Thymus (tissue), 11 donors: Measurements from ENCODE around the gene GARS1. TPM values are rescaled to one million over a fixed set of nuclear protein-coding genes. Genes with fewer than 3 reads are reported as not detected.
"Not testable (repeated sequence)": the region's sequence is repeated elsewhere in the genome, so short reads cannot be mapped to it uniquely, and the experiment has no call there.

Source experiments
- DNase-seq, 9 donors: peaks; one replicate each; pipeline ENCODE4 v3.0.0-alpha.2; 2013; ENCODE audit warnings: low spot score in 9 of 9, low read depth in 6 of 9, missing footprints in 1 of 9
- H3K27ac ChIP-seq, 2 donors: one replicate each; pipeline ENCODE4 v1.5.1; 2013; ENCODE audit warnings: control low read depth in 1 of 2, low read depth in 1 of 2, low read length in 1 of 2, mild to moderate bottlenecking in 1 of 2, moderate library complexity in 1 of 2
- H3K27me3 ChIP-seq, 2 donors: one replicate each; pipeline ENCODE4 v1.5.1; 2013; ENCODE audit warnings: low read length in 1 of 2; ENCODE audit not compliant: control insufficient read depth in 2 of 2, insufficient read depth in 1 of 2
- H3K36me3 ChIP-seq, 2 donors: one replicate each; pipeline ENCODE4 v1.5.1; 2013; ENCODE audit warnings: low read length in 1 of 2, mild to moderate bottlenecking in 1 of 2, moderate library complexity in 1 of 2; ENCODE audit not compliant: control insufficient read depth in 2 of 2, insufficient read depth in 2 of 2
- H3K4me1 ChIP-seq, 2 donors: one replicate each; pipeline ENCODE4 v1.5.1; 2013; ENCODE audit warnings: low read length in 2 of 2; ENCODE audit not compliant: control insufficient read depth in 2 of 2, insufficient read depth in 2 of 2
- H3K4me3 ChIP-seq, 2 donors: one replicate each; pipeline ENCODE4 v1.5.1; 2013; ENCODE audit warnings: low read length in 2 of 2, control low read depth in 1 of 2, mild to moderate bottlenecking in 1 of 2
- H3K9me3 ChIP-seq, 2 donors: one replicate each; pipeline ENCODE4 v1.5.1; 2013; ENCODE audit warnings: low read length in 1 of 2, mild to moderate bottlenecking in 1 of 2; ENCODE audit not compliant: control insufficient read depth in 2 of 2, insufficient read depth in 1 of 2
- WGBS: extraction: QIAGEN DNeasy Blood & Tissue Kit; methylation state at CpG from one replicate; pipeline ENCODE4 v1.1.7; 2013; 5-methylcytosine and 5-hydroxymethylcytosine counted together
- polyA plus RNA-seq: library from polyadenylated mRNA; stranded (reverse); fragments of 200-250 nt; gene quantifications from one replicate; pipeline ENCODE4 v1.2.3, GENCODE V29; 2013
- total RNA-seq: library from RNA; stranded (reverse); fragments of 120-200 nt; gene quantifications from one replicate; pipeline ENCODE4 v1.2.4, GENCODE V29; 2013
- donor health status: healthy.

The GARS1 gene
- total and polyA plus RNA-seq, 2 donors: 44.9 to 56.9 TPM

- over 99% methylated on average over 3 of the region's 3 CpGs for WGBS
- H3K36me3 ChIP-seq: peaks cover 0 to 8% of the 10 kb centered on the region in 2 donors
- H3K9me3 ChIP-seq: peaks cover 0 to 4% of the 10 kb centered on the region in 2 donors
- no peak overlapping the region for H3K4me3 ChIP-seq
- no peak for DNase-seq
- no peak overlapping the region for H3K27ac ChIP-seq
- H3K4me1 ChIP-seq: no peaks in the 10 kb centered on the region
- no peaks in the 10 kb centered on the region for H3K27me3 ChIP-seq
These were observed 9.0 kb upstream of the GARS1 start for GRCh38 chr7:30585675-30586074.

- not testable (repeated sequence) for H3K36me3 ChIP-seq, H3K27ac ChIP-seq, DNase-seq, H3K27me3 ChIP-seq, H3K9me3 ChIP-seq, H3K4me1 ChIP-seq, H3K4me3 ChIP-seq
- WGBS: 96% methylated on average over 4 of the region's 4 CpGs
These were observed 7.1 kb upstream of the GARS1 start for GRCh38 chr7:30587547-30587946.

GRCh38 chr7:30589111-30589510, 5.6 kb upstream of the GARS1 start:
- 99% methylated on average over 3 of the region's 3 CpGs for WGBS

GRCh38 chr7:30594048-30594539, 584 bp upstream of the GARS1 start:
- Histone ChIP-seq H3K9me3 (no peaks in the 10 kb centered on the region), H3K36me3 (peaks cover 0 to 6% of the 10 kb centered on the region in 2 donors), H3K4me1 (peaks cover 14 to 17% of the 10 kb centered on the region in 2 donors), H3K27me3 (no peaks in the 10 kb centered on the region), H3K4me3 (peak overlapping the region; percentile 74 to 94), H3K27ac (peak overlapping the region; percentile 98)
- under 1% methylated on average over 12 of the region's 12 CpGs for WGBS
- DNase-seq: no peak

More at GRCh38 chr7:30589111-30589510, 5.6 kb upstream of the GARS1 start:
- peaks cover 0 to 4% of the 10 kb centered on the region in 2 donors for H3K9me3 ChIP-seq
- peaks cover 0 to 5% of the 10 kb centered on the region in 2 donors for H3K36me3 ChIP-seq
- no peak overlapping the region for H3K27ac ChIP-seq
- no peaks in the 10 kb centered on the region for H3K27me3 ChIP-seq
- DNase-seq: no peak
- no peak overlapping the region for H3K4me3 ChIP-seq
- peaks cover 5 to 6% of the 10 kb centered on the region in 2 donors for H3K4me1 ChIP-seq

- H3K27ac ChIP-seq: peak overlapping the region; percentile 52 to 98
- H3K36me3 ChIP-seq: peaks cover 0 to 16% of the 10 kb centered on the region in 2 donors
- peaks cover 14 to 17% of the 10 kb centered on the region in 2 donors for H3K4me1 ChIP-seq
- DNase-seq: peak in 5 of 9 donors; percentile 6 to 44 (median 12)
- WGBS: 5% methylated on average over 13 of the region's 13 CpGs
- no peaks in the 10 kb centered on the region for H3K9me3 ChIP-seq
- H3K27me3 ChIP-seq: no peaks in the 10 kb centered on the region
- peak overlapping the region; percentile 74 to 94 for H3K4me3 ChIP-seq
These were observed 847 bp downstream of the GARS1 start for GRCh38 chr7:30595436-30596013.

- DNase-seq: peak in 1 of 9 donors; percentile 1
- Histone ChIP-seq H3K4me3 (peak overlapping the region; percentile 74 to 94), H3K36me3 (peaks cover 0 to 22% of the 10 kb centered on the region in 2 donors), H3K9me3 (no peaks in the 10 kb centered on the region), H3K4me1 (peaks cover 14 to 17% of the 10 kb centered on the region in 2 donors), H3K27me3 (no peaks in the 10 kb centered on the region), H3K27ac (no peak overlapping the region)
- 61% methylated on average over 14 of the region's 14 CpGs for WGBS
These were observed 1.4 kb downstream of the GARS1 start for GRCh38 chr7:30596014-30596641.

- H3K27ac ChIP-seq: no peak overlapping the region
- H3K9me3 ChIP-seq: no peaks in the 10 kb centered on the region
- DNase-seq: no peak
- H3K4me1 ChIP-seq: peaks cover 14 to 17% of the 10 kb centered on the region in 2 donors
- WGBS: 98% methylated on average over 3 of the region's 3 CpGs
- no peak overlapping the region for H3K4me3 ChIP-seq
- H3K27me3 ChIP-seq: no peaks in the 10 kb centered on the region
- H3K36me3 ChIP-seq: peaks cover 0 to 22% of the 10 kb centered on the region in 2 donors
These were observed 2.0 kb downstream of the GARS1 start for GRCh38 chr7:30596721-30597120.

GRCh38 chr7:30598121-30598876, 3.6 kb downstream of the GARS1 start:
- no peak for DNase-seq
- H3K36me3 ChIP-seq: peaks cover under 1 to 32% of the 10 kb centered on the region in 2 donors
- H3K4me3 ChIP-seq: no peak overlapping the region
- WGBS: 94% methylated on average over 13 of the region's 13 CpGs
- no peaks in the 10 kb centered on the region for H3K27me3 ChIP-seq
- no peaks in the 10 kb centered on the region for H3K9me3 ChIP-seq
- H3K4me1 ChIP-seq: peaks cover 14 to 17% of the 10 kb centered on the region in 2 donors
- no peak overlapping the region for H3K27ac ChIP-seq

- Histone ChIP-seq H3K27me3 (no peaks in the 10 kb centered on the region), H3K36me3 (peaks cover 19 to 69% of the 10 kb centered on the region in 2 donors), H3K4me1 (no peaks in the 10 kb centered on the region), H3K4me3 (no peak overlapping the region), H3K27ac (no peak overlapping the region), H3K9me3 (no peaks in the 10 kb centered on the region)
- DNase-seq: no peak
- WGBS: 99% methylated on average over 3 of the region's 3 CpGs
These were observed 10.2 kb downstream of the GARS1 start for GRCh38 chr7:30604901-30605300.
